ENCODE results near the gene C1orf232.

DNA sequence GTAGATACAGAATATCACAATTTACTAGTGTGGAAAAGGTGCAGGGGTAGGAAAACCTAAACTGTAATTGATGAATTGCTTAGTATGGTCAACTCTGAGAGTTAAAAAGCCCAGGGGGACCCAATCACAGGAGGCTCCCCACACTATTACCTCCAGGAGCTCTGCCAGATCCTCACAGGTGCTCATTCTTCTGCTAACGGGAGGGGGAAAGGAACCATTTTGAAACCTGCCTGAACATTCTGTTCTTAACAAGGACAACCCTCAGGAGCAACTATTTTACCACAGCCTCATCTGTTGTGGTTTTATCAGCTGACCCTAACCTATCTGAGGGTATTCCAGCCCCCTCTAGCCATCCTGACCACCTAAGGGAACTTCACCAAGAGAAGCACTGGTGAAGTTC, 38.1 kb downstream of the C1orf232 start:
- TF ChIP-seq CTCF (IDR thresholded peaks at IDR 0.05) (no peak), EZH2 (IDR thresholded peaks at IDR 0.05; ENCODE audit: borderline replicate concordance, insufficient read depth, low read depth, low read length, poor library complexity, severe bottlenecking) (no peak)

Measured in B cell (primary cell).